ENCODE data around the gene PATJ.
A peak's percentile ranks its signal among the peaks of the same experiment; 100 is the strongest.
"Not testable (repeated sequence)": the region's sequence is repeated elsewhere in the genome, so short reads cannot be mapped to it uniquely, and the experiment has no call there.

Gene PATJ

DNA sequence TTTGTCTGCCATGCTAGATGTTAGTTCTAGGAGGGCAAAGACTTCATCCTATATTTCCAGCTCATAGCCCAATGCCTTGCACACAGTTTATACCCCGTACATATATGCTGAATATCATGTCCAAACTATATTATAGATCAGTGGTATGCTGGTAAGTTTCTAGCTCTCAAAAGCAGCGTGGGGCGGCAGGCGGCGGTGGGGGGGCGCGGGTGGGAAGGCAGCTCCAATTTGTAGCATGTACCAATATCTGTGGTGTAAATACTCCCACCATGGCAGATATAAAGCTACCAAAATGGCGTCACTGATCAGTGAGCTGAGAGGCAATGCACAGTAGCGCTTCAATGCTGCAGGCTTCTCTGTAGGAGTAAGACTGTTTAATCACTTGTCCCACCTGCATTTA lies 77.1 kb downstream of the PATJ start:
- no peak for DNase-seq

GRCh38 chr1:61825393-61825792 lies 83.1 kb downstream of the PATJ start:
- peak; percentile 56 for DNase-seq

DNA sequence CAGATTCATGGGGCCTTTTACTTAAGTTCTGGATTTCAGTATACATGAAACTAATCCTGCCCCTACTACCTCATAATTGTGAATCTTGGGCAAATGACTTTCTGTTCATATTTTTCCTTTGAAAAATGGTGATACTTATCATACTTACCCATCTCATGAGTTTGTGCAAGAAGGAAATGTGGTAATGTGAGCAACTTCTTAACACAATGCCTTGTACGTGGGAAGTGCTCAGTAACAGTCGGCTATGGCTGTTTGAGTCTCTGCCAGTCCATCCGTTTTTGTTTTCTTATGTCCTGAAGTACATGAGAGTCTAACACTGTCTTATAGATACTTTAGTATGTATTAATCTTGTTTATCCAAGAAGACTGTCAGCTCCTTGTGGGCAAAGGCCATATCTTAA lies 86.5 kb downstream of the PATJ start:
- peak; percentile 74 for DNase-seq

GRCh38 chr1:61836649-61837048 lies 94.4 kb downstream of the PATJ start:
- DNase-seq, result no peak

DNA sequence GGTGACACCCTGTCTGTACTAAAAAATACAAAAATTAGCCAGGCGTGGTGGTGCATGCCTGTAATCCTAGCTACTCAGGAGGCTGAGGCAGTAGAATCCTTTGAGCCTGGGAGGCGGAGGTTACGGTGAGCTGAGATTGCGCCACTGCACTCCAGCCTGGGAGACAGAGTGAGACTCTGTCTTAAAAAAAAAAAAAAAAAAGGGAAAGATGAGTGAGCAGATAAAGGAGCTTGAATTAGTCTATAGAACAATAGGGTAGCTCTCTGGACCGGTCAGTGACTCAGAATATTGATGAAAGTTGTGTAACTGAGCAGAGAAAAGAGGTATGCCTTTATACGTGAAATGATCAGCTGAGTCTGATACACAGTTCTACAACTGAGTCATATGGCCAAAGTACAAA lies 95.3 kb downstream of the PATJ start:
- not testable (repeated sequence) for DNase-seq

- DNase-seq, result no peak
Measured at GRCh38 chr1:61839679-61840078, 97.4 kb downstream of the PATJ start.

DNA sequence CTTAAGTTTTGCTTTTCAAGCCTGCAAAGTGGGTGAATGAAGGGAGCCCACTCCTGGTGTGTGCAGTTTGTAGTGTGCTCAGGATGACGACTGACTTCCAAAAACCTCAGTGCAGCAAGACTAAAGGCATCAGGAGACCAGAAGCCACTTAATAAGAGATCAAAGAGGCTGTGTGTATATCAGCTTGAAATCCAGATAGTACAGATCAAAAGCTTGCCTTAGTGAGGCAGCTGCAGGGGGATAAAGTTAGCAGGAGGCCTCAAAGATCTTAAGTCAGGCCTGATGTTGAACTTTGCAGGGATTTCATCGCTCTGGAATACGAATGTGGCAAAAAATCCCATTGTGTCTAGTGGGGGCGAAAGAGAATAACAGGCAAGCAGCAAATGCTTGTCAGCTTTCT lies 99.8 kb downstream of the PATJ start:
- peak; percentile 90 for DNase-seq

GRCh38 chr1:61842863-61843514 lies 100.7 kb downstream of the PATJ start:
- peak; percentile 73 for DNase-seq

DNA sequence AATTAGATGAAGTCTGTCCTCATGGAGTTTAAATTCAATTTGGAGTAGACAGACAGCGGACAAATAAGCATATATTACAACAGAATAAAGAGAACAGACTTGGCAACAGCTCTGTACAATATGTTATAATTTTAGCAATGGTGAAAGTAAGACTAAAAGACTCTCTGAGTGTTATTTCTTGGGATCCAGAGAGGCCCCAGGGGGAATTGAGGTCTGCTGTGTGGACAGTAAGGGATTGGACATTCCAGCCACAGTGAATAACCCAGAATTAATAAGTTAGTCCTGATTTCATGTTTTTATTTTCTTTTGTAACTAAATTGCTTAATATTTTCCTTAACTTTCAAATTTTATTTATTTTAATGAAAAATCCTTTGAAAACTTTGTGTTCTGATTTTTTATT lies 101.7 kb downstream of the PATJ start:
- no peak for DNase-seq

DNA sequence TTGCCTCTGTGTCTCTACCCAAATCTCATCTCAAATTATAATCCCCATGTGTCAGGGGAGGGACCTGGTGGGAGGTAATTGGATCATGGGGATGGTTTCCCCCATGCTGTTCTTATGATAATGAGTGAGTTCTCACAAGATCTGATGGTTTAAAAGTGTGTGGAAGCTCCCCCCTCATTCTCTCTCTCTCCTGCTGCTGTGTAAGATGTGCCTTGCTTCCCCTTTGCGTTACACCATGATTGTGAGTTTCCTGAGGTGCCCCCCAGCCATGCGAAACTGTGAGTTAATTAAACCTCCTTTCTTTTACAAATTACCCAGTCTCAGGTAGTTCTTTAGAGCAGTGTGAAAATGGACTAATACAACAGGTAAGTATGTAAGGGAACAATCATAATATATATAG lies 102.4 kb downstream of the PATJ start:
- peak; percentile 60 for DNase-seq

DNA sequence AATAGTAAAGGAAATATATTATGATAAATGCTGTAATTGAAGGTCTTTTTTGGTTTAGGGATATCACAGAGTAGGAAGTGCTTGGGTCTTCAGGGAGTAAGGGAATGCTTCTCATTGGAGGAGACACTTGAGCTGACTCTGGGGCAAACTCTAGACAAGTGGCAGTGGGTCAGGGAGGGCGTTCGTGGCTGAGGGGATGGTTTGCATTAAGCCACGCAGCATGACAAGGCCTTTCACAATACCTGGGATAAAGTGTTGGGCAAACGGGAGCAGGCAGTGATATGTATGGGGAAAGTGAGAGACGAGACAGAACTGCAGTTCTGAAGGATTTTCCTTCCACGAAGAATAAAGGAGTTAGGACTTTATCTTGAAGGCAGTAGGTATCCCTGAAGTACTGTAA lies 109.0 kb downstream of the PATJ start:
- no peak for DNase-seq

DNA sequence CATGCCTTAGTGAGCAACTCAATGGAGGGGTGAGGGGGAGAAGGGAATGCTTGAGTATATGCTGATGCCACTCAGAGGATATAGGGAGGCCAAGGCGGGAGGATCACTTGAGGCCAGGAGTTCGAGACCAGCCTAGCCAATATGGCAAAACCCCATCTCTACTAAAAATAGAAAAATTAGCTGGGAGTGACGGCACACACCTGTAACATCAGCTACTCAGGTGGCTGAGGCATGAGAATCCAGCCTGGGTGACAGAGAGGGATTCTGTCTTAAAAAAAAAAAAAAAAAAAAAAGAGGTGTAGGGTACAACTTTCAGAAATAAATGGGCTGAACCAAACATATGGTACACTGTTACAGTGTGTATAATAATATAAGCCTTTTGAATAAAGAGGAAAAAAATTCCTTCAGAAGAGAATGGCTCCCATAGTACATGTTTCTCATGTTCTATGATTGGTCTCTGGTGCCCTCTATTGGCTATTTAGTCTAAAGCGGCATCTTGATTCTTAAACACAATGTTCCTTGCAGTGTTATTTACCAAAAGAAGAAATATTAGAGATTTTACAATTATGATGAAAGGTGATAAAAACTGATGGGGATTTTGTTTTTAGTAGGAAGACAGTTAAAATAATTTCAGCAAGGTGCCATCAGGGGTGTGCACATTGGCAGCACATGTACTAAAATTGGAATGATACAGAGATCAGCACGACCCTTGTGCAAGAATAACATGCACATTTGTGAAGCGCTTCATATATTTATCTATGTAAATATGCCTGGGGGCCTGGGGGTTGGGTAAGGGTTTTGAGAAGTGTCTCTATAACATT lies 109.8 kb downstream of the PATJ start:
- peak; percentile 87 for DNase-seq

GRCh38 chr1:61852670-61853015 lies 110.4 kb downstream of the PATJ start:
- DNase-seq, result no peak

DNA sequence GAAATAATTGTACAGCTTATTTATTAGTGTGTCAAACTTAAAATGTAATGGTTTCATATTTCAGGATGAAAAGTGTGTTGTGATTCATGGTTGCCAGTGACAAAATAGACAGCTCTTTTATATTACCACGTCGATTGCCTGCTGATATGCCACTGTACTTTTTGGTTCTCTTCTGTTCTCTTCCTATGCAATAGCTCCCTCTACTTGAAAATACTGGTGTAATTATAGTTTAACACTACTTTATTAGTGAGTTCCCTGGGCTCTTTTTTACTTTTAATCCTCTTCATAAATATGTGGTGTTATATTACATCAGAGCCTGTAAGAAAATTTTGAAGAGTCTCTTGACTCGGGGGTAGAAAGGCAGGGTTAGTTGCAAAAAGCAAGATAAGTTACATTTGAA lies 111.3 kb downstream of the PATJ start:
- DNase-seq, result peak; percentile 57

GRCh38 chr1:61864489-61864888 lies 122.2 kb downstream of the PATJ start:
- peak; percentile 64 for DNase-seq

DNA sequence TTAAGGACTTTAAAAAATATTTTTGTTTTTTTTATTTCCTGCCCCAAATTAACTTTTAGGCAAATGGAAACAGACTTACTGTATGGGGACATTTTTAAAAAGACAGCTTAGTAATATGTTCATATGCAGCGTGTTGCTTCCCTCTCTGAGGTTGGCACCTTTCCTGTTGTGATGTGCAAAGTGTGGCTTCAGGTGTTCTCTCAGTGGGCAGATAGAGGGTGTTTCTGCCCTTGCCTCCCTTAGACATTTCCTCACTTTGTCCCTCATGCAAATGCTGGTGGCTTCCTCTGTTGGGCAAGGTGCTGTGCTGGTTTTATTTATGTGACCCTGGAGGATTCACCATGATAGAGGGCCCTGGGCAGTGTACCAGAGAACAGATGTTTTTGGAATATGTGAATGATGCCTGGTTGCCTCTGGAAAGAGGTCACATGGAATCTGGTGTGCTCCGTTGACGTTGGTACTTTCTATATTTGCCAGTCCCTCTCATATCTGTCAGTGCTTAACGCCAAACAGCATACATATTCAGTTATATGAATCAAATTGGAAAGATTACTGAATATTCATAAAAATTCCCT lies 123.5 kb downstream of the PATJ start:
- DNase-seq, result no peak

- no peak for DNase-seq
Measured at GRCh38 chr1:61869691-61870109, 127.4 kb downstream of the PATJ start.

DNA sequence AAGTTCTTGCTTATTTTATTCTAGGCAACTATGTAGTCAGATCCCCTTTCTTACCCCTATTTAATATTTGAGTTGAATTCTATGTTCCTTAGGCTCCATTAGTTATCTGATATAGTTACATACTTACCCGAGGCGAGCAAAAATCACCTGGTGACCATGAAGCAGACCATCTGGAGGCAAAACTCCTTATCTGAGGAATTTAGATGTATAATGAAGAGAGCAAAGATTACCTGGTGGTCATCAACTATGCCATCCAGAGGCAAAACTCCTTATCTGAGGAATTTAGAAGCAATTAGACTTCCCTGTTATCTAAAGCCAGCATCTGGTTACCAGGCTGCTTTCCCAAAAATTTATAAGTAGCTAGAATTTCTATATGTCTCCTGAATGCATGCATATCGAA lies 129.9 kb downstream of the PATJ start:
- DNase-seq, result no peak

- peak; percentile 10 for DNase-seq
Measured at GRCh38 chr1:61873581-61873980, 131.3 kb downstream of the PATJ start.

DNA sequence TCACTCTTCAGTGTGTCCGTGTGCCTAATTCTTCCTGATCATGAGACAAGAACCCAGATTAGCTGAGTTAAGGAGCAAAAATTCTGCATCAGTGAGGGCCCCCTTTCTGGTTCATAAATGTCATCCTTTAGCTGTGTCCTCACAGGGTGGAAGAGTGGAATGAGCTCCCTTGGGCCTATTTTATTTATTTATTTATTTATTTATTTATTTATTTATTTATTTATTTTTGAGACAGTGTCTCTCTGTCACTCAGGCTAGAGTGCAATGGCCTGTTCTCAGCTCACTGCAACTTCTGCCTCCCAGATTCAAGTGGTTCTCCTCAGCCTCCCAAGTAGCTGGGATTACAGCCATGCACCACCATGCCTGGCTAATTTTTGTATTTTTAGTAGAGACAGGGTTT lies 131.7 kb downstream of the PATJ start:
- DNase-seq, result no peak

DNA sequence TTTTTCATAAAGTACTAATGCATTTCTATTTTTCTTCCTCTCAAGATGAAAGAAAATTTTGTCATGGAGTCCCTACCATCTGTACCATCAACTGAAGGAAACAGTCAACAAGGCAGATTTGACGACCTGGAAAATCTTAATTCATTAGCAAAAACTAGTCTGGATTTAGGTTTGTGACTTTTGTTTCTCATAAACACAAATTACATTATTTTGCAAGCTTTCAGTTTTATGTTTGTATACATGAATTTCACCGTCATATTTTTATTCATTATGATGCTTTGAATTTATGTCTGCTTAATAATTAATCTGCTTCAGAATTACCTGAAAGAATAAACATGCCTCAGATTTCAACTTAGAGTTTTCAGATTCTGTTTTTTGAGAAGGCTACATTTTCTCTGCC lies 132.9 kb downstream of the PATJ start:
- no peak for DNase-seq

GRCh38 chr1:61879887-61880474 lies 137.7 kb downstream of the PATJ start:
- not testable (repeated sequence) for DNase-seq

- no peak for DNase-seq
Measured at GRCh38 chr1:61887076-61887867, 145.0 kb downstream of the PATJ start.
